Measurements from ENCODE around the gene CDH22. TPM values are rescaled to one million over a fixed set of nuclear protein-coding genes. Genes with fewer than 3 reads are reported as not detected.

The CDH22 gene
- total RNA-seq, 1 experiment from 2014 or later: not detected

DNA sequence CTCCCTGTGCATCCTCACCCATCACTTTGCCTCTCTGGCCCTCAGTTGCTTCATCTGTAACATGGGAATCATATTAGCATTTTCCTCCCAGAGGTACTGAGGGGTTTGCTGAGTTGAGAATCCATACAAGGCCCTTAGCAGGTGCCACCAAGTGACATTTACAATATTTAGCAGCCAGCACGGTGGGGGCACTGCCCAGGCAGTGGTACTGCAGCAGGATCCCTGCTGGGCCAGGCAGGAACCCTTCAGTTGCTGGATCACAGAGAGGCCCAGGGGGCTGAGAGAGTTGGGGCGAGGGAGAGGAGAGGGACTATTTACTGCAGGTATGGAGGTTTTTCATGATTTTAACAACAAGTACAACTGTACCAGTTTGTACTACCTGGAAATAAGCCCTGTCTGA, 65.9 kb downstream of the CDH22 start:
- POLR2A ChIA-PET: no interaction called here
- TF ChIP-seq, protein P1, sequence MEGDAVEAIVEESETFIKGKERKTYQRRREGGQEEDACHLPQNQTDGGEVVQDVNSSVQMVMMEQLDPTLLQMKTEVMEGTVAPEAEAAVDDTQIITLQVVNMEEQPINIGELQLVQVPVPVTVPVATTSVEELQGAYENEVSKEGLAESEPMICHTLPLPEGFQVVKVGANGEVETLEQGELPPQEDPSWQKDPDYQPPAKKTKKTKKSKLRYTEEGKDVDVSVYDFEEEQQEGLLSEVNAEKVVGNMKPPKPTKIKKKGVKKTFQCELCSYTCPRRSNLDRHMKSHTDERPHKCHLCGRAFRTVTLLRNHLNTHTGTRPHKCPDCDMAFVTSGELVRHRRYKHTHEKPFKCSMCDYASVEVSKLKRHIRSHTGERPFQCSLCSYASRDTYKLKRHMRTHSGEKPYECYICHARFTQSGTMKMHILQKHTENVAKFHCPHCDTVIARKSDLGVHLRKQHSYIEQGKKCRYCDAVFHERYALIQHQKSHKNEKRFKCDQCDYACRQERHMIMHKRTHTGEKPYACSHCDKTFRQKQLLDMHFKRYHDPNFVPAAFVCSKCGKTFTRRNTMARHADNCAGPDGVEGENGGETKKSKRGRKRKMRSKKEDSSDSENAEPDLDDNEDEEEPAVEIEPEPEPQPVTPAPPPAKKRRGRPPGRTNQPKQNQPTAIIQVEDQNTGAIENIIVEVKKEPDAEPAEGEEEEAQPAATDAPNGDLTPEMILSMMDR (IDR thresholded peaks at IDR 0.05; ENCODE audit: unreplicated experiment): no peak
- intact Hi-C loops (cut with micrococcal nuclease): no loop called here
- no peak for DNase-seq (ENCODE audit: unreplicated experiment)
- Mint-ChIP-seq H3K36me3 (ENCODE audit: insufficient read depth, unreplicated experiment) (no peaks in the 10 kb centered on the region), H3K9me3 (ENCODE audit: unreplicated experiment) (no peaks in the 10 kb centered on the region), H3K4me1 (ENCODE audit: insufficient read depth, unreplicated experiment) (no peaks in the 10 kb centered on the region), H3K27me3 (ENCODE audit: insufficient read depth, unreplicated experiment) (peaks cover 28% of the 10 kb centered on the region), H3K27ac (ENCODE audit: low read depth, unreplicated experiment) (no peak overlapping the region), H3K4me3 (ENCODE audit: unreplicated experiment) (no peak overlapping the region)
- CTCF ChIA-PET: no interaction called here
- no TSS peak for BruUV-seq (replicated peaks)

DNA sequence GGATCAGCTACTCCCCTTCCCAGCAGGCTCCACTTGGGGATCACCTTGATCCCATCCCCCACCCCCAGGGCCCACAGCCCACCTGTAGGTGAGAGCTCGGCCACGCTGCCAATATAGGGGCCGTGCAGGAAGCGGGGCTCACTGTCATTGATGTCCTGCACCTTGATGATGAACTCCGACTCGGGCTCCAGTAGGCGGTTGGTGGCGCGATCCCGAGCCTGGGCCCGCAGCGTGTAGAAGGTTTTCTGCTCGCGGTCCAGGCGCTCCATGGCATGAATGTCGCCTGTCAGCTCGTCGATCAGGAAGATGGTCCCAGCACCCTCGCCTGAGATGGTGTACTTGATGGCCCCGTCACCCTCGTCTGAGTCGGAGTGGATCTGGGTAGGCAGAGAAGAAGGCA, 67.4 kb downstream of the CDH22 start:
- Mint-ChIP-seq H3K27ac (ENCODE audit: low read depth, unreplicated experiment) (no peak overlapping the region), H3K4me3 (ENCODE audit: unreplicated experiment) (no peak overlapping the region), H3K36me3 (ENCODE audit: insufficient read depth, unreplicated experiment) (no peaks in the 10 kb centered on the region), H3K27me3 (ENCODE audit: insufficient read depth, unreplicated experiment) (peaks cover 18% of the 10 kb centered on the region), H3K9me3 (ENCODE audit: unreplicated experiment) (no peaks in the 10 kb centered on the region), H3K4me1 (ENCODE audit: insufficient read depth, unreplicated experiment) (no peaks in the 10 kb centered on the region)
- intact Hi-C loops (cut with micrococcal nuclease): no loop called here
- BruUV-seq (replicated peaks): no TSS peak
- no peak for DNase-seq (ENCODE audit: unreplicated experiment)
- TF ChIP-seq, protein P1 (IDR thresholded peaks at IDR 0.05; ENCODE audit: unreplicated experiment): no peak
- CTCF ChIA-PET: interaction anchor here (0.5 to 1.0 kb wide), 3 partner anchors 97 to 137 kb away, joined by 3 to 6 read pairs (median 3); no protein-coding TSS in a partner anchor
- POLR2A ChIA-PET: no interaction called here

DNA sequence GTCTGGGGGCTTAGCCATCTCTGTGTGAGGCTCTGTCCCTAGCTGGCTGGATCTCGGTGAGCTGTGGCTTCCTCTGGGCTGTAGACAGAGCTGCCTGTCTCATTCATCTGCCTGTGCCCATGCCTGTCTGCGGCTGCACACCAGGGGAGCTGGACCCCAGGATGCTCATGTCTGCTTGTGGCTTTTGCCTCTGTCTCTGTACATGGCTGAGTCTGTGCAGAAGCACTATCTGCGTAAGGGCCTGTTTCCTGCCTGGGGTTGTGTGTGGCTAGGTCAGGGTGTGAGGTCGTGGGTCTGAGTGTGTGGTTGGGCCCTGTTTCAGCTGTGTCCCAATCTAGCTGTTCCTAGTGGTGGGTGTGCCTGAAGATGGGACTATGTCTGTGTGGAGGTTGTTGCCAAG, 68.2 kb downstream of the CDH22 start:
- intact Hi-C loops (cut with micrococcal nuclease): no loop called here
- no TSS peak for BruUV-seq (replicated peaks)
- Mint-ChIP-seq H3K4me1 (ENCODE audit: insufficient read depth, unreplicated experiment) (peaks cover 7% of the 10 kb centered on the region), H3K36me3 (ENCODE audit: insufficient read depth, unreplicated experiment) (no peaks in the 10 kb centered on the region), H3K27me3 (ENCODE audit: insufficient read depth, unreplicated experiment) (peaks cover 26% of the 10 kb centered on the region), H3K9me3 (ENCODE audit: unreplicated experiment) (no peaks in the 10 kb centered on the region), H3K27ac (ENCODE audit: low read depth, unreplicated experiment) (no peak overlapping the region), H3K4me3 (ENCODE audit: unreplicated experiment) (no peak overlapping the region)
- ChIA-PET POLR2A (no interaction called here), CTCF (interaction anchor here (0.5 to 1.0 kb wide), 3 partner anchors 96 to 109 kb away, joined by 3 to 4 read pairs (median 3); no protein-coding TSS in a partner anchor)
- TF ChIP-seq, protein P1 (IDR thresholded peaks at IDR 0.05; ENCODE audit: unreplicated experiment): no peak
- DNase-seq (ENCODE audit: unreplicated experiment): no peak

DNA sequence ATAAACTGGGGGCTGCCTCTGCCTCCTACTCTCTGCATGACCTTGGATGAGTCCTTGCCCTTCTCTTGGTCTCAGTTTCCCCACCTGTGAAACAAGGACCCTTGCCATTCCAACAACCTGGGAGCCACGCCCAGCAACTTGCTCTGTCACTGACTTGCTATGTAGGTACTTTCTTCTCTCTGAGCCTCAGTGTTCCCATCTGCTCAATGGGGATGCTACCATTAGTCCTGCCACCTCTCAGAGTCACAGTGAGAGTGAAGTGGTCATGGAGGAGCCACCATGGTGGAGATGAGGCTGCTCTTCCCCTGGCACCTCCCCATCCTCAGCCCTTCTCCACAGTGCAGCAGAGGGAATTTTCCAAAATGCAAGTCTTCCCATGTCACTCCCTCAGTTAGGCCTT, 70.6 kb downstream of the CDH22 start:
- no peak overlapping the region for H3K27ac Mint-ChIP-seq (ENCODE audit: low read depth, unreplicated experiment)

More for the DNA sequence above, 70.6 kb downstream of the CDH22 start:
- intact Hi-C loops (cut with micrococcal nuclease): no loop called here
- TF ChIP-seq, protein P1 (IDR thresholded peaks at IDR 0.05; ENCODE audit: unreplicated experiment): no peak
- CTCF ChIA-PET: no interaction called here
- peaks cover 47% of the 10 kb centered on the region for H3K27me3 Mint-ChIP-seq (ENCODE audit: insufficient read depth, unreplicated experiment)
- no peaks in the 10 kb centered on the region for H3K9me3 Mint-ChIP-seq (ENCODE audit: unreplicated experiment)
- BruUV-seq (replicated peaks): no TSS peak
- DNase-seq (ENCODE audit: unreplicated experiment): no peak
- no peak overlapping the region for H3K4me3 Mint-ChIP-seq (ENCODE audit: unreplicated experiment)
- no peaks in the 10 kb centered on the region for H3K36me3 Mint-ChIP-seq (ENCODE audit: insufficient read depth, unreplicated experiment)
- H3K4me1 Mint-ChIP-seq (ENCODE audit: insufficient read depth, unreplicated experiment): peaks cover 7% of the 10 kb centered on the region
- POLR2A ChIA-PET: no interaction called here
